Anterior cingulate cortex (tissue), 58 donors: ENCODE data around the gene OXNAD1.
A peak's percentile ranks its signal among the peaks of the same experiment; 100 is the strongest.
"Not testable (repeated sequence)": the region's sequence is repeated elsewhere in the genome, so short reads cannot be mapped to it uniquely, and the experiment has no call there.

Source experiments
- DNase-seq, 58 donors: peaks; one replicate each; lab custom pipeline; 2025; lab: John Stamatoyannopoulos, UW

OXNAD1 gene

GRCh38 chr3:16301507-16301906, 36.5 kb downstream of the OXNAD1 start:
- DNase-seq, result no peak

GRCh38 chr3:16302082-16302631, 37.1 kb downstream of the OXNAD1 start:
- DNase-seq, result peak in 3 of 58 donors; percentile 25 to 43 (median 40)

GRCh38 chr3:16303037-16303575, 38.1 kb downstream of the OXNAD1 start:
- DNase-seq, result no peak

GRCh38 chr3:16304061-16305010, 39.3 kb downstream of the OXNAD1 start:
- DNase-seq, result peak in 14 of 58 donors; percentile 21 to 65 (median 40)

GRCh38 chr3:16305111-16305541, 40.1 kb downstream of the OXNAD1 start:
- DNase-seq, result no peak

- no peak for DNase-seq
Observed at GRCh38 chr3:16307832-16308531, 43.0 kb downstream of the OXNAD1 start.

GRCh38 chr3:16308727-16309126, 43.7 kb downstream of the OXNAD1 start:
- DNase-seq, result no peak

GRCh38 chr3:16309558-16309957, 44.5 kb downstream of the OXNAD1 start:
- no peak for DNase-seq

GRCh38 chr3:16310486-16310885, 45.5 kb downstream of the OXNAD1 start:
- not testable (repeated sequence) for DNase-seq

- DNase-seq, result no peak
Observed at GRCh38 chr3:16311960-16312451, 47.0 kb downstream of the OXNAD1 start.

- no peak for DNase-seq
Observed at GRCh38 chr3:16313886-16314645, 49.1 kb downstream of the OXNAD1 start.

- no peak for DNase-seq
Observed at GRCh38 chr3:16315623-16316022, 50.6 kb downstream of the OXNAD1 start.

GRCh38 chr3:16316396-16316795, 51.4 kb downstream of the OXNAD1 start:
- no peak for DNase-seq

GRCh38 chr3:16316847-16317560, 52.0 kb downstream of the OXNAD1 start:
- no peak for DNase-seq

GRCh38 chr3:16317561-16317945, 52.5 kb downstream of the OXNAD1 start:
- DNase-seq, result no peak

GRCh38 chr3:16318176-16318575, 53.2 kb downstream of the OXNAD1 start:
- DNase-seq, result no peak

GRCh38 chr3:16319307-16319706, 54.3 kb downstream of the OXNAD1 start:
- no peak for DNase-seq

- DNase-seq, result no peak
Observed at GRCh38 chr3:16319723-16320122, 54.7 kb downstream of the OXNAD1 start.

- DNase-seq, result no peak
Observed at GRCh38 chr3:16320711-16321110, 55.7 kb downstream of the OXNAD1 start.
